Effector memory CD4-positive, alpha-beta T cell (primary cell): ENCODE measurements around the gene SH2D3C.

Source experiments
- DNase-seq, 3 donors: peaks; one replicate each; pipeline ENCODE4 v3.0.0-alpha.2; 2020
- H3K27ac ChIP-seq: 2 replicates; pipeline ENCODE4 v1.7.0; 2013; ENCODE audit warnings: mild to moderate bottlenecking, low read length, moderate library complexity; ENCODE audit not compliant: insufficient read depth, poor library complexity, severe bottlenecking
- H3K27me3 ChIP-seq: replicated peaks from 2 replicates; pipeline ENCODE4 v1.7.0; 2013; ENCODE audit warnings: mild to moderate bottlenecking, low read length; ENCODE audit not compliant: insufficient read depth, control insufficient read depth, poor library complexity, severe bottlenecking
- H3K36me3 ChIP-seq: 2 replicates; pipeline ENCODE4 v1.7.0; 2013; ENCODE audit warnings: mild to moderate bottlenecking, low read length, moderate library complexity; ENCODE audit not compliant: control insufficient read depth, insufficient read depth
- H3K4me1 ChIP-seq: 2 replicates; pipeline ENCODE4 v1.7.0; 2013; ENCODE audit warnings: low read length, mild to moderate bottlenecking; ENCODE audit not compliant: control insufficient read depth, insufficient read depth, poor library complexity, severe bottlenecking
- H3K4me3 ChIP-seq: 2 replicates; pipeline ENCODE4 v1.7.0; 2013; ENCODE audit warnings: low read length, low read depth, mild to moderate bottlenecking; ENCODE audit not compliant: insufficient read depth, poor library complexity, severe bottlenecking
- H3K9me3 ChIP-seq: 2 replicates; pipeline ENCODE4 v1.7.0; 2013; ENCODE audit warnings: mild to moderate bottlenecking, low read length, moderate library complexity; ENCODE audit not compliant: control insufficient read depth

The SH2D3C gene

GRCh38 chr9:127814619-127815511 lies 36.4 kb upstream of the SH2D3C start:
- Histone ChIP-seq H3K9me3 (no peaks in the 10 kb centered on the region), H3K4me3 (no peak overlapping the region), H3K36me3 (peaks cover 55% of the 10 kb centered on the region), H3K4me1 (no peaks in the 10 kb centered on the region), H3K27ac (no peak overlapping the region), H3K27me3 (no peaks in the 10 kb centered on the region)
- no peak for DNase-seq

- Histone ChIP-seq H3K4me3 (no peak overlapping the region), H3K27me3 (no peaks in the 10 kb centered on the region), H3K27ac (no peak overlapping the region), H3K36me3 (peaks cover 63% of the 10 kb centered on the region), H3K9me3 (no peaks in the 10 kb centered on the region), H3K4me1 (no peaks in the 10 kb centered on the region)
- no peak for DNase-seq
Measured at GRCh38 chr9:127813686-127814226, 35.3 kb upstream of the SH2D3C start.

- DNase-seq: no peak
- H3K4me3 ChIP-seq: no peak overlapping the region
Measured at GRCh38 chr9:127812936-127813675, 34.6 kb upstream of the SH2D3C start.

GRCh38 chr9:127812011-127812410 lies 33.5 kb upstream of the SH2D3C start:
- Histone ChIP-seq H3K36me3 (peaks cover 79% of the 10 kb centered on the region), H3K27ac (no peak overlapping the region), H3K4me1 (no peaks in the 10 kb centered on the region), H3K4me3 (no peak overlapping the region), H3K9me3 (no peaks in the 10 kb centered on the region), H3K27me3 (no peaks in the 10 kb centered on the region)
- DNase-seq: no peak

More at GRCh38 chr9:127812936-127813675, 34.6 kb upstream of the SH2D3C start:
- Histone ChIP-seq H3K27ac (no peak overlapping the region), H3K4me1 (no peaks in the 10 kb centered on the region), H3K36me3 (peaks cover 69% of the 10 kb centered on the region), H3K27me3 (no peaks in the 10 kb centered on the region), H3K9me3 (no peaks in the 10 kb centered on the region)

- Histone ChIP-seq H3K4me3 (no peak overlapping the region), H3K27ac (no peak overlapping the region), H3K4me1 (no peaks in the 10 kb centered on the region), H3K27me3 (no peaks in the 10 kb centered on the region), H3K36me3 (peaks cover 73% of the 10 kb centered on the region), H3K9me3 (no peaks in the 10 kb centered on the region)
- DNase-seq: no peak
Measured at GRCh38 chr9:127810378-127811187, 32.1 kb upstream of the SH2D3C start.

- no peak for DNase-seq
- no peaks in the 10 kb centered on the region for H3K27me3 ChIP-seq
- no peaks in the 10 kb centered on the region for H3K9me3 ChIP-seq
- H3K4me1 ChIP-seq: no peaks in the 10 kb centered on the region
- H3K4me3 ChIP-seq: no peak overlapping the region
- H3K27ac ChIP-seq: no peak overlapping the region
- peaks cover 65% of the 10 kb centered on the region for H3K36me3 ChIP-seq
Measured at GRCh38 chr9:127809540-127810377, 31.3 kb upstream of the SH2D3C start.

- no peak for DNase-seq
- Histone ChIP-seq H3K36me3 (peaks cover 61% of the 10 kb centered on the region), H3K27me3 (no peaks in the 10 kb centered on the region), H3K27ac (no peak overlapping the region), H3K4me1 (peaks cover 3% of the 10 kb centered on the region), H3K9me3 (no peaks in the 10 kb centered on the region), H3K4me3 (no peak overlapping the region)
Measured at GRCh38 chr9:127809002-127809539, 30.6 kb upstream of the SH2D3C start.

- Histone ChIP-seq H3K36me3 (peaks cover 55% of the 10 kb centered on the region), H3K27me3 (no peaks in the 10 kb centered on the region), H3K4me1 (peaks cover 9% of the 10 kb centered on the region), H3K9me3 (no peaks in the 10 kb centered on the region), H3K4me3 (no peak overlapping the region), H3K27ac (no peak overlapping the region)
- DNase-seq: no peak
Measured at GRCh38 chr9:127808347-127809001, 30.0 kb upstream of the SH2D3C start.
